Esophagus squamous epithelium (tissue), 5 donors: Measurements from ENCODE around the gene KLC4. TPM values are rescaled to one million over a fixed set of nuclear protein-coding genes. Genes with fewer than 3 reads are reported as not detected.

Experiments
- DNase-seq: peaks from one replicate; lab custom pipeline; 2025; lab: John Stamatoyannopoulos, UW
- H3K27ac ChIP-seq, 4 donors: fragments of 200-600 bp; sonication (generic); one replicate each; pipeline ENCODE4 v1.5.1; 2016 to 2019; ENCODE audit warnings: mild to moderate bottlenecking in 1 of 4
- H3K27me3 ChIP-seq, 4 donors: fragments of 200-600 bp; sonication (generic); 1 replicate in 3 of 4; 2 replicates in 1 of 4; pipeline versions ENCODE4 v1.5.1 to v1.6.0; 2017 to 2021; ENCODE audit warnings: antibody characterized with exemption in 1 of 4
- H3K36me3 ChIP-seq, 3 donors: fragments of 200-600 bp; sonication (generic); one replicate each; pipeline ENCODE4 v1.5.1; 2016 to 2019
- H3K4me1 ChIP-seq, 3 donors: fragments of 200-600 bp; sonication (generic); one replicate each; pipeline ENCODE4 v1.5.1; 2017 to 2019
- H3K4me3 ChIP-seq, 4 donors: fragments of 200-600 bp; sonication (generic); 1 replicate in 3 of 4; 2 replicates in 1 of 4; pipeline ENCODE4 v1.5.1; 2016 to 2019; ENCODE audit warnings: mild to moderate bottlenecking in 2 of 4, moderate library complexity in 1 of 4
- H3K9me3 ChIP-seq, 3 donors: fragments of 200-600 bp; sonication (generic); one replicate each; pipeline ENCODE4 v1.5.1; 2016 to 2019
- CTCF ChIP-seq, 6 experiments: fragments of 450-650 bp in 4 of 6; fragments of 200-600 bp in 2 of 6; sonication (generic) in 2 of 6; IDR thresholded peaks; one replicate each; pipeline ENCODE4 v1.5.1; 2016 to 2019; ENCODE audit warnings: antibody characterized with exemption in 6 of 6, mild to moderate bottlenecking in 4 of 6, moderate library complexity in 4 of 6
- POLR2A ChIP-seq, 4 donors: fragments of 450-650 bp; IDR thresholded peaks; one replicate each; pipeline ENCODE4 v1.6.1; 2017; ENCODE audit warnings: antibody characterized with exemption in 4 of 4, mild to moderate bottlenecking in 4 of 4, moderate library complexity in 3 of 4
- WGBS, 2 donors: methylation state at CpG; one replicate each; pipeline ENCODE4 v1.1.5; 2018; 5-methylcytosine and 5-hydroxymethylcytosine counted together
- intact Hi-C: fragments of 100-400 bp; cut with DNase I; formaldehyde crosslinking; loops from one replicate; pipeline ENCODE4 v1.15.0; 2022
- total RNA-seq, 4 donors: library from RNA; depleted of rRNA; stranded (reverse); fragments of >200 nt; gene quantifications; one replicate each; pipeline ENCODE4 v1.1.0, GENCODE V29; 2016
- donor health status: DM: yes; HTN: yes; CAD: no.

Gene KLC4
- total RNA-seq, 4 donors from 2014 or later, result 4.5 to 15.8 (median 9.4) TPM

- H3K9me3 ChIP-seq, result no peaks in the 10 kb centered on the region
- TF ChIP-seq POLR2A (IDR thresholded peaks at IDR 0.05), result no peak
- TF ChIP-seq CTCF (IDR thresholded peaks at IDR 0.05), result no peak
- peaks cover 34 to 67% (median 56%) of the 10 kb centered on the region in 3 donors for H3K4me1 ChIP-seq
- intact Hi-C loops, result no loop called here
- 90 to 100% methylated on average over 1 to 2 of the region's 2 CpGs for WGBS, 2 donors
- no peaks in the 10 kb centered on the region for H3K27me3 ChIP-seq
- H3K4me3 ChIP-seq, result no peak overlapping the region
- H3K36me3 ChIP-seq, result peaks cover 10 to 55% (median 27%) of the 10 kb centered on the region in 3 donors
- H3K27ac ChIP-seq, result no peak overlapping the region
- no peak for DNase-seq
Measured at GRCh38 chr6:43019152-43019551, 40.3 kb upstream of the KLC4 start.

GRCh38 chr6:43020052-43020705 is 39.3 kb upstream of the KLC4 start:
- intact Hi-C loops, result no loop called here
- DNase-seq, result no peak
- Histone ChIP-seq H3K4me3 (no peak overlapping the region), H3K36me3 (peaks cover 10 to 65% (median 37%) of the 10 kb centered on the region in 3 donors), H3K4me1 (peaks cover 26 to 60% (median 50%) of the 10 kb centered on the region in 3 donors), H3K27me3 (no peaks in the 10 kb centered on the region), H3K9me3 (no peaks in the 10 kb centered on the region), H3K27ac (peak overlapping the region in 2 of 4 donors; percentile 93 to 95)
- WGBS, 2 donors, result 92 to 97% methylated on average over 3 of the region's 3 CpGs
- TF ChIP-seq CTCF (IDR thresholded peaks at IDR 0.05), result no peak
- no peak for TF ChIP-seq POLR2A (IDR thresholded peaks at IDR 0.05)

- H3K4me3 ChIP-seq, result peak overlapping the region; percentile 57 to 98 (median 81)
Measured at GRCh38 chr6:43020847-43021246, 38.6 kb upstream of the KLC4 start.

GRCh38 chr6:43021270-43022047 is 38.0 kb upstream of the KLC4 start, which contains the start of gene RRP36:
TSS of gene RRP36 (plus strand) at chr6:43021623. CDS start at chr6:43021655, 32 bp downstream.
- no peaks in the 10 kb centered on the region for H3K27me3 ChIP-seq
- WGBS, 2 donors, result 0 to 1% methylated on average over 11 to 14 of the region's 56 CpGs
- H3K4me3 ChIP-seq, result peak within 1 kb of the TSS; percentile 57 to 98 (median 81)
- DNase-seq, result no peak
- peaks cover 10 to 78% (median 50%) of the 10 kb centered on the region in 3 donors for H3K36me3 ChIP-seq
- TF ChIP-seq CTCF (IDR thresholded peaks at IDR 0.05) (no peak), POLR2A (IDR thresholded peaks at IDR 0.05) (peak in 1 of 4 donors; percentile 29)
- no peaks in the 10 kb centered on the region for H3K9me3 ChIP-seq
- intact Hi-C loops, result no loop called here
- H3K27ac ChIP-seq, result peak within 1 kb of the TSS; percentile 83 to 95 (median 90)
- H3K4me1 ChIP-seq, result peaks cover 16 to 48% (median 38%) of the 10 kb centered on the region in 3 donors

More at GRCh38 chr6:43020847-43021246, 38.6 kb upstream of the KLC4 start:
- intact Hi-C loops, result no loop called here
- Histone ChIP-seq H3K9me3 (no peaks in the 10 kb centered on the region), H3K4me1 (peaks cover 22 to 54% (median 44%) of the 10 kb centered on the region in 3 donors), H3K27ac (peak overlapping the region; percentile 83 to 95 (median 90)), H3K36me3 (peaks cover 10 to 72% (median 44%) of the 10 kb centered on the region in 3 donors), H3K27me3 (no peaks in the 10 kb centered on the region)
- 33 to 48% methylated on average over 3 to 4 of the region's 5 CpGs for WGBS, 2 donors
- DNase-seq, result no peak
- TF ChIP-seq CTCF (IDR thresholded peaks at IDR 0.05), result no peak
- no peak for TF ChIP-seq POLR2A (IDR thresholded peaks at IDR 0.05)
